Dermis microvascular lymphatic vessel endothelial cell (primary cell): Measurements from ENCODE around the gene CCR4. TPM values are rescaled to one million over a fixed set of nuclear protein-coding genes. Genes with fewer than 3 reads are reported as not detected.
"Not testable (repeated sequence)": the region's sequence is repeated elsewhere in the genome, so short reads cannot be mapped to it uniquely, and the experiment has no call there.

Source experiments
- DNase-seq, 2 donors: peaks; one replicate each; pipeline versions ENCODE4 v3.0.0 to v3.0.0-alpha.2; 2010; ENCODE audit warnings: low read depth in 2 of 2
- total RNA-seq: library from RNA; depleted of rRNA; stranded (reverse); fragments of >200 nt; gene quantifications from 2 replicates; pipeline ENCODE4 v1.2.1, GENCODE V29; 2014

Gene CCR4
- total RNA-seq, 1 donor from 2014 or later: under 0.01 TPM

DNA sequence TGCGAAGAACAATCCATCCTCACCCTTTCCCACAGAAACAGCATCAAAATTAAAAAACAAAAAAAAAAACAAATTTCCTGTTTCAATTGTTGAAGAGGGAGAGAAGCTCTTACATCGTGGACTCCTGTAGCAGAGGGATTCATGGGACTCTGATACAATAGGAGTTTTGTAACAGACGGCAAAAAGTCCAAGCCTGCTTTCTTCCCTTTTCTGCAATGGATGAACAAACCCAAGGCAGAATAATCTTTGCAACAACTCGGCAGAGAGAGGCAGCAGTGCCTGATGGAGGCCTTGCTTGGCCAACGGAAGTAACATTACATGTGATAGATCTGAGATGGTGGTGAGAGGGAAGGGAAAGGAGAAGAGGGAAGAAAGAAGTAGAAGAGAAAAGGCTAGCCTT lies 26.9 kb downstream of the CCR4 start:
- no peak for DNase-seq

DNA sequence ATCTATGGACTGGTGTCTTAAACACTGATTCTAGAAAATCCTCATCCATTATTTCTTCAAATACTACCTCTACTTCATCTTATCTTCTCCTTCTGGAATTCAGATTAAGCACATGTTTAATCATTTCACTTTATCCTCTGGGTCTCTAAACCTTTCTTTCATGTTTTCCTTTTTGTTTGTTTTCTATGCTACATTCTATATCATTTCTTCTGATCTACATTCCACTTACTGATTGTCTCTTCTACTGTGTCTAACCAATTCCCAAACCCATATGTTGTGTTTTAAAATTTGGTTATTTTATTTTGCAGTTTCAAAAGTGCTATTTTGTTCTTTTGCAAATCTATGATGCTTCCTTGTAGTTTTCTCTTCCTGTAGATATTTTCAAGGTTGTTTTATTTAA lies 31.7 kb downstream of the CCR4 start:
- no peak for DNase-seq

DNA sequence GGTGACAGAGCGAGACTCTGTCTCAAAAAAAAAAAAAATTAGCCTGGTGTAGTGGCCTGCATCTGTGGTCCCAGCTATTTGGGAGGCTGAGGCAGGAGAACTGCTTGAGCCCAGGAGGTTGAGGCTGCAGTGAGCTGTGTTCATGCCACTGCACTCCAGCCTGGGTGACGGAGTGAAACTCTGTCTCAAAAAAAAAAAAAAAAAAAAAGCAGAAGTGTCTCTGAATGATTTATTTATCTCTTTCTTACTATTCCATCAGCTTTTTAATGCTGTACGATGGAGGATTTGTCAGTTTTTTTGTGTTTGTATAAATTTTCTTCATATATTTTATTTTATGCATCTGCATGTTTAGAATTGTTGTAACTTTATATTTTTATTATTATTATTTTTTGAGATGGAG lies 33.5 kb downstream of the CCR4 start:
- not testable (repeated sequence) for DNase-seq

DNA sequence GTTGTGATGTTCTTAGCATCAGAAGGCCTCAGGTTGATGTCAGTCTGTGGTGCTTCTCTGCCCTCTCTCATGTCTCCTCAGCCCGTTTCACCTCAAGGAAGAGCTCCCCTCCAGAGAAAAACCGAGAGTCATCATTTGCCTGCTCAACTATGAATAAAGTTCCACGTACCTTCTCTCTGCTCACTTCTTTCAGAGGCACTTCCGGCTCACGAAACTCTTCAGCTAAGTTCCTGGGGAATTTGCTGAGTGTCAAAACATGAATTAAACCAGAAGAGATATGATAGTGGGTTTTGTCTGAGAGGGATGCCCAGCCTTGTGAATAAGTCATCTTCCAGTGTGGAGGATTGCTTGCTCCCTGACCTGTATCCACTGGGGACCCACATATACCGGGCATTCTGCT lies 37.7 kb downstream of the CCR4 start:
- no peak for DNase-seq

DNA sequence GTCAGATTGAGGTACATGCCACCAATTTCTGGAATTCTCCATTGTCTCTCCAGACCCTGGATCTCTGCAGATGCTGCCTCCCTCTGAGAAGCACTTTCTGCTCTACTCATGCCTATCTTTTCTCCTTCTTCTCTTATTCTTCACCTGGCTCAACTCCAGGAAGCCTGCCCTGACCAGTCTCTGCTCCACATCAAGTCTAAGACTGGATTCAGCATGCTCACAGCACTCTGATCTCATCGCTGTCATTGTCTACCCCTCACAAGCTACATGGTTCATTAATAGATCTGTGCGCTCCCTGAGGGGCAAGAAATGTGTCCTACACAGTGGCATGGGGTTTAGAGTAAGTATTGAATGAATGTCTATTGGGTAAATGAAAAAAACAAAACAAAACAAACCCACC lies 38.7 kb downstream of the CCR4 start:
- DNase-seq: no peak

DNA sequence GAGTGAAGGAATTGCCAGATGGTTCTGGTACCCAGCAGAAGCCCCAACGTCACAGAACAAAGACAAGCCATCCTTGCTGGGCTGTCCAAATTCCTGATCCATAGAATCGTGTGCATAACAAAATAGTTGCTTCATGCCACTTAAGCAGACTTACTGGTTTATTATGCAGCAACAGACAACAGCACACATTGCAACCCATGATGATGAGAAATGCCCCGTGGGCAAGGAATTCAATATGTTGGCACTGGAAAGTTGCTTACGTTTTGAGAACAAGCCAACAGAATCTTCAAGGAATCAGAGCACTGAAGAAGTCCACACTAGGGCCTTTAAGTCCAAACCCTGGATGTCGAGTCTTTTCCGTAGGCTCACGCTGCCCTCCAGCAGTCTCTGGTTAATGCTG lies 40.3 kb downstream of the CCR4 start:
- no peak for DNase-seq

DNA sequence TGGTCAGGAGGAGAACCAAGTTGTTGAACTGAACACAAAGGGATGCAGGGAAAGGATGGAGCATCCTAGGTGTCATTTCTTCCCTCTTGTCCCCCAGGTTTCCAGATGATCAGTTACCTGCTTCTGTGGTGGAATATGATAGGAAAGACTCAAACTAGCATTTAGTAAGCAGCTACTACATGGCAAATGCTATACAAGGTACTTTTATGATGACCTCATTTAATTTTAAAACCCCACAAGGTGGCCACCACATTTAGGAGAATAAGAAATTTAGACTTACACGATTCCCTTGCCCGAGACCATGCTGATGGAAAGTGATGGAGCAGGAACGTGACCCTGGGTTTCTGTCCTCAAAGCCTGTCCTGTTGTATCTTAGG lies 40.9 kb downstream of the CCR4 start:
- no peak for DNase-seq

DNA sequence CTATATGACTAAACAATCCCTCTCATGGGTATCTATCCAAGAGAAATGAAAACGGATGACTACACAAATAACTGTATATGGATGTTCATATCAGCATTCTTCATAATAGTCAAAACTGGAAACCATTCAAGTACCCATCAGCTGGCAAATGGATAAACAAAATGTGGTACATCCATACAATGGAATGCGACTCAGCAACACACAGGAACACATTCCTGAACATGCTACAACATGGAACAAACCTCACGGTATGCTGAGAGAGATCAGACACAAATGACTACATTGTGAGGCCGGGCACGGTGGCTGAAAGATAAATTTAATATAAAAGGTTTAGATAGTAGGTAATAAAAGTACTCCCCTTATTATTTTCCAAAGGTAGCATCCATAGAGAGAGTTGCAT lies 42.6 kb downstream of the CCR4 start:
- no peak for DNase-seq

DNA sequence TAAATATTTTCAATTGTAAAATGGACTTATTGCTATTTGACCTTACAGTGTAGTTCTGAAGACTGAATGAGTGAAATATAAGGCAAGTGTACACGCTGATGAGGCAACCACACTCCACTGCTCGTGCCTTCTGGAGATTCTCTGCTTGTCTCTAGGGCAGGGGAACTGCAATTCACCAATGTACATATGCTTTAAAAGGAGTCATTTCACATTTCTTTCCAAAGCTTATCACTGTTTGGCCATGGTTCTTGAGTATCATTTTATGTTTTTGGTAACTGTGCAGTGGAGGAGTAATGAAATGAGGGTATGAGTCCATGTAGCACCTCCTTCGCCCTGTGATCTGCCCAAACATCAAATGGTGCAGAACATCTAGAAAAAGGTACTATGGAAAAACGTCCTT lies 43.7 kb downstream of the CCR4 start:
- DNase-seq: no peak

DNA sequence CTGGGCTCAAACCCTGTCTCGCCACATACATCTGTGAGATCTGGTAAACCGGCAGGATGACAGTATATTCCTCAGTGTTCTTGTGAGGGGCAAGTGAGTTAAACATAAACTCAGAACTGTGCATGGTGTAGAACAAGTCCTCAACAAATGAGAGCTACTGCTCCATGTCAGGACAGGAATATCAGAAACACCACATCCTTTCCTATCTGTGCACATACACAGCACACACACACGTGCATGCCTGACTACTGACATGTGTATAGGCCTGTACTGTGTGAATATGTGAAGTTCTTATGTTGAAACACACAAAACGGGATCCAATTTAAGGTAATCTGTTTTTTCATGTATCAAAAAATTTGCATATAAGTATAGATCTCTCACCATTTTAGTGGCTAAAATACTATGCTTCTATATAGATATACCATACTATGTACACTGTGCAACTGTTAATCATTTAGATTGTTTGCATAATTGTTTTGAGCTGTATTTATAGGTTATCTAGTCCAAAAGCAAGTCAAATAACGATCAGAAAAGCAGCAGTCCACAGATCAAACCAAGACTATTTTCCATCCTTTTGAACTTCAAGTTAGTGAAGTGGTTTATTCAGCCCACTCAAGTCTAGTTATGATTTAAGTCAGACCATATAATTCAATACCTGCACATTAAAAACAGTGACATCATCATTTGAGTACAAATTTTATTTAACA lies 44.8 kb downstream of the CCR4 start:
- DNase-seq: no peak

DNA sequence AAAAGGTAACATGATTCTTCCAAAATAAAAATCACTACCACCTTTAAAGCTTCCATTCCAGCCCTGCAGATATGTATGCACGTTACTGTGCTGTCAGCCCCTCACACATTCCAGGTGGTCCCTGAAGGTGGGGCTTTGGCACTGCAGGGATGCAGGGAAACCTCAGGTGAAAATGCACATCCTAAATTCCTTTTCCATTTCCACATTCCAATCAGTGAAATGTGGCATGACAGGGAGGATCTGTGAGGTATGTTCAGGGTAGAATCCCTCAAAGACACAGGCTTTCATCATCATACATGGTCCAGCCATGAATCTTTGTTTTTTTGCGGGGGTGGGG lies 45.3 kb downstream of the CCR4 start:
- no peak for DNase-seq

DNA sequence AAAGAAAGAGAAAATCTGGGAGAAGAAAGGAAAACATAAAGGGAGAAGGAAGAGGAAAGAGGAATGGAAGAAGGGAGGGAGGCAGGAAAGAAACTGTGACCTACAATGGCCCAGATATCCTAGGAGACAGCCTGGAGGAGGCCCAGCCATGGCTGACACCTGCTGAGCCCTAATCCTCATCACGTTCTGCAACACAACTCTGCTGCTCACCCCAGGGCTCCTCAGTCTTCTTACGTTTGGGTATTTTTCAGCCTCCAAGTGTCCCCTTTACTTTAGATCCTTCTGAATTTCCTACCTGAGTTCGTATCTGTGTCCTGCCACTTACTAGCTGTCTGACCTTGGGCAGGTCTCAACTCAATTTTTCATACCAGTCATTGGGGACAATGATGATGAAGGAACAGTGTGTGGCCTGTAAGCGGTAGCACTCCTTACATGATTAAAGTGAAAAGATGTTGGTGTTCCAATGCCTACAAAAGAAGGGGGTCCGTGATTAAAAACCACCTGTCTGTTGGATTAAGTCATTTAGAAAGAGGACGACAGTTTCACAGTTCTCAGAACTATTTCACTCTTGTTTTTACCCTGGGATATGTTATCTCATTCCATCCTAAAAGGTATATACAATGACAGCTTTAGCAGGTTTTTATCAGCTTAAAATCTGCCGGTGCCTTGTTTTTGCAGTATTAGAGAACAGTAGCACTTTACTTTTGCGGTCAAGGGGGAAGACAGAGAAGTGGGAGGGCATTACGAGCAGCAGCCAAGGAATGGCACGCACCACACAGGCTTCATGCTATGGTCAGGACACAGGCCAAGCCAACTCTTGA lies 47.4 kb downstream of the CCR4 start:
- no peak for DNase-seq

DNA sequence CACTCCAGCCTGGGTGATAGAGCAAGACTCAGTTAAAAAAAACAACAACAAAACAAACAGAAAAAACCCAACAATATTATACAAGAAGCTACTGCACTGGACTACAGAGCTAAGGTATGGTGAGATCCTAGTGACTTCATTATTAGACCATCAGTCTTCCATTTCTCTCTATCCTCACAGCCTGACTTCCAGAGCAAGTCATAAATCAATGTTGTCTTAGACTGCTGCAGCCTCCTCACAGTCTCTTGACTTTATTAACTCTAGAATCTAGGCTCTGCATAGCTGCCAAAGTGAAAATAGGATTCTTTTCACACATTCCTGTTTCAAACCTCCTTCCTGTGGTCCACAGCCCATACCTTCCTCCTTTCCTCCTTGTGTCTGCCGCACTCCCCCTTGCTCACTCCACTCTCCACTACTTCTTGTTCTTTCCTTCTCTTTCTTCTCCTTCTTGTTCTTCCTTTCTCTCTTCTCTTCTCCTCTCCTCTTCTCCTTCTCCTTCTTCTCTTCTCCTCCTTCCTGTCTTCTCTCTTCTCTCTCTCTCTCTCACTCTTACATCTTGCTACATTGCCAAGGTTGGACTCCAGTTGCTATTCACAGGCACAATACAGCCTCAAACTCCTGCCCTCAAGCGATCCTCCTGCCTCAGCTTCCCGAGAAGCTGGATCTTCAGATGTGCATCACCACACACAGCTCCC lies 49.4 kb downstream of the CCR4 start:
- no peak for DNase-seq

DNA sequence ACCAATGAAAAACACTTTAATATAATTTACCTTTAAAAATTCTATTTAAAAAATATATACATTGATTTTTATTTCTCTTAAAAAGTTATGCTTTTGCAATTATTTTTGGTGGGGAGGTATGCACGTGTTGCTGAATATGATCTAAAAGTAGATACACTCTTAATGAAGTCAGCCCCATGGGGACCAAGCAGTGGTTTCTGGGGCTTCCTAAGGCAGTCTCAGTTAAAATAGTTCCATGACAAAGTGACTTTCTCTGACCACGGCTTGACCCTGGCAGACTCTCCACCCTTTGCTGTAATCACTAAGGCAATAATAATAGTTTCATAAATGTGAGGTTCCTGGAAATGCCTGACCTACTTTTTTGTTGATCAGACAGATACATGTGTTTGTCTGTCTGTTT lies 50.4 kb downstream of the CCR4 start:
- no peak for DNase-seq

DNA sequence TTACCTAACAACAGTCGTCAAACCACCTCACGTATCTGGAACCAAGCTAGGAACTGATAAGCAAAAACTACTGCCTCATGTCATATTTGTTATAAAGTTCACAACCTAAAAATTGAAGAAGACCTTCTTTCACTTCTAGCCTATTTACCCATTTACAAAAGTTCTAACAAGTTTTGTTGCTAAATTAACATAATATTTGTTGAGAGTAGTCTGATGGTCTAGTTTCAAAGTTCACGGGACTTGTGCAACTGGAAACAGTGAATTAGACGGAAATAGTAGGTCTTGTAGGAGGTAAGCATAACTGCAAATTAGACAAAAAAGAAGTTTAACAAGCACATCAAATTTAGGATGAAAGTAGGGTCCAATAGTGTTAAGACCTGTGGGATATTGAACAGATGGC lies 51.9 kb downstream of the CCR4 start:
- no peak for DNase-seq

DNA sequence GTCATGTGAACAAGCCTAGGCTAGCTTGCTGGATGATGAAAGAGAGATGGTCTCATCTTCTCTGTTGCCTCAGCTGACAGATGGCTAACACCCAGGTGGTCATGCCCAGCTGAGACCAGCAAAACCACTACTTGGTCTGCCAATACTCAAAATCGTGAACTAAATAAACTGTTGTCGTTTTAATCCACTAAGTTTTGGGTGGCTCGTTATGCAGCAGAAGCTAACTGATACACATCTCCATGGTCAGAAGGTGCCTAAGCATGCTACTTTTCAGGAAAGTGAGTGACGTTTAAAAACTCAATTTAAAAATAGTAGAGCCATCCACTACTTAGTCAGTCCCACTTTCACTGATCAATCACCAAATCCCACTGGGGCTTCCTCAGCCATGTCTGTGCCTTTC lies 52.8 kb downstream of the CCR4 start:
- DNase-seq: no peak

DNA sequence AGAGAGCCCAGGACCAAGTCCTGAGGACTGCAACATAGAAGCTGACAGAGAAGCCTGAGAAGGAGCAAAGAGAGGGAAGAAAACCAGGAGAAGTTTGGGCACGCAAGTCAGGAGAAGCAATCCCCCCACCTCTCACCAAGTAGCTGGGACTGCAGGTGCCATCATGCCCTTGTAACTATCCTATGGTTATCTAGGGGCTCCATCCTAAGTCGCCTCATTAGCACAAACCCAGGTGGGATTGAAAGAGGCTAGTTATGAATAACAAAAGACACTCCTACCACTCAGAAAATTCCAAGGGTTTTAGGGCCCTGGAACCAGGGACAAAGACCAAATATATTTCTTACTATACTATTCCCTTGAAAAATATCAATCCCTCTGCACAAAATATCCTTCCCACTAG lies 53.5 kb downstream of the CCR4 start:
- no peak for DNase-seq

Other genes with a start within 250 kb of the CCR4 start
- under 0.01 TPM in 1 of 2 replicates, not detected in the other for gene TRIM71, start 133.6 kb upstream of the CCR4 start, total RNA-seq
- 39.5 and 50.8 TPM in 2 replicates for gene GLB1, start 145.5 kb downstream of the CCR4 start, total RNA-seq
- gene TMPPE, start 145.5 kb downstream of the CCR4 start, total RNA-seq: 5.5 and 7.6 TPM in 2 replicates
- 98.1 and 140 TPM in 2 replicates for gene CRTAP, start 162.4 kb downstream of the CCR4 start, total RNA-seq